SK-N-SH (cell line): ENCODE results near the gene SPTBN1. TPM values are rescaled to one million over a fixed set of nuclear protein-coding genes. Genes with fewer than 3 reads are reported as not detected.

Experiments used
- CTCF ChIA-PET: fragments of 300-600, 350-600 bp; formaldehyde crosslinking; extraction: SDS; loops from one replicate; lab custom pipeline; 2021; lab: Yijun Ruan, JAX
- POLR2A ChIA-PET: fragments of 350-600 bp; sonication (Branson Sonifier 250); formaldehyde crosslinking; extraction: SDS; loops from one replicate; lab custom pipeline; 2020; ENCODE audit warnings: antibody characterized with exemption, inconsistent platforms; lab: Yijun Ruan, JAX
- DNase-seq: peaks from one replicate; pipeline ENCODE4 v3.0.0; 2012
- H2AFZ ChIP-seq: fragments of 200-600 bp; sonication (generic); 2 replicates; pipeline ENCODE4 v1.8.1; 2016; ENCODE audit warnings: antibody characterized with exemption, mild to moderate bottlenecking, low read depth
- H3F3A ChIP-seq: fragments of 200-600 bp; sonication (generic); replicated peaks from 2 replicates; pipeline ENCODE3; 2016; ENCODE audit warnings: antibody characterized with exemption, mild to moderate bottlenecking; ENCODE audit not compliant: insufficient read depth
- H3K27ac ChIP-seq, 2 experiments: fragments of 200-500 bp in 1 of 2; fragments of 200-600 bp in 1 of 2; sonication (Bioruptor generic) in 1 of 2; sonication (generic), shearing (Covaris generic) in 1 of 2; 2 replicates each; pipeline versions ENCODE4 v1.5.1 to v1.6.1; 2014 to 2016; ENCODE audit warnings: low read depth in 2 of 2, inconsistent platforms in 1 of 2, low read length in 1 of 2, mild to moderate bottlenecking in 1 of 2, mixed read lengths in 1 of 2
- H3K27me3 ChIP-seq: fragments of 200-600 bp; sonication (generic), shearing (Covaris generic); 2 replicates; pipeline ENCODE4 v1.6.1; 2016; ENCODE audit warnings: mixed run types; ENCODE audit not compliant: insufficient read depth
- H3K36me3 ChIP-seq, 2 experiments: fragments of 200-500 bp in 1 of 2; fragments of 200-600 bp in 1 of 2; sonication (Bioruptor generic) in 1 of 2; sonication (generic) in 1 of 2; replicated peaks in 1 of 2; 2 replicates each; pipeline versions ENCODE3 to v1.5.1; 2014 to 2016; ENCODE audit warnings: low read length in 1 of 2, mild to moderate bottlenecking in 1 of 2; ENCODE audit not compliant: insufficient read depth in 2 of 2, control insufficient read depth in 1 of 2
- H3K4me1 ChIP-seq, 2 experiments: fragments of 200-500 bp in 1 of 2; fragments of 200-600 bp in 1 of 2; sonication (Bioruptor generic) in 1 of 2; sonication (generic), shearing (Covaris generic) in 1 of 2; 2 replicates each; pipeline versions ENCODE4 v1.5.1 to v1.6.1; 2014 to 2016; ENCODE audit warnings: low read depth in 1 of 2, low read length in 1 of 2, mixed run types in 1 of 2; ENCODE audit not compliant: insufficient read depth in 2 of 2, control insufficient read depth in 1 of 2
- H3K4me2 ChIP-seq: fragments of 200-600 bp; sonication (generic), shearing (Covaris generic); 2 replicates; pipeline ENCODE4 v1.6.1; 2017; ENCODE audit warnings: mixed run types
- H3K4me3 ChIP-seq, 2 experiments: fragments of 200-500 bp in 1 of 2; fragments of 200-600 bp in 1 of 2; sonication (Bioruptor generic) in 1 of 2; sonication (generic), shearing (Covaris generic) in 1 of 2; 2 replicates each; pipeline versions ENCODE4 v1.5.1 to v1.8.1; 2014 to 2016; ENCODE audit warnings: low read depth in 2 of 2, inconsistent platforms in 1 of 2, low read length in 1 of 2, mild to moderate bottlenecking in 1 of 2, mixed read lengths in 1 of 2, moderate library complexity in 1 of 2
- H3K79me2 ChIP-seq: fragments of 200-600 bp; sonication (generic); 2 replicates; pipeline ENCODE4 v1.8.1; 2017; ENCODE audit warnings: mild to moderate bottlenecking; ENCODE audit not compliant: insufficient read depth
- H3K9ac ChIP-seq: fragments of 200-600 bp; sonication (generic); 2 replicates; pipeline ENCODE4 v1.6.1; 2017; ENCODE audit warnings: mixed run types
- H3K9me2 ChIP-seq: fragments of 200-600 bp; sonication (generic); 2 replicates; pipeline ENCODE4 v1.6.1; 2017; ENCODE audit warnings: mixed run types
- H3K9me3 ChIP-seq: fragments of 200-600 bp; sonication (generic); 2 replicates; pipeline ENCODE4 v1.6.1; 2017; ENCODE audit warnings: mixed run types, mild to moderate bottlenecking, moderate library complexity
- H4K20me1 ChIP-seq: fragments of 200-600 bp; sonication (generic); 2 replicates; pipeline ENCODE4 v1.6.1; 2017; ENCODE audit warnings: mild to moderate bottlenecking, mixed run types; ENCODE audit not compliant: insufficient read depth
- EP300 ChIP-seq, 2 experiments: IDR thresholded peaks; 2 replicates each; pipeline versions ENCODE4 v1.4.0 to v1.6.1; 2012; ENCODE audit warnings: borderline replicate concordance in 1 of 2, low read depth in 1 of 2, low read length in 1 of 2
- FOSL2 ChIP-seq: IDR thresholded peaks from 2 replicates; pipeline ENCODE4 v1.4.0; 2012; ENCODE audit warnings: low read depth, mild to moderate bottlenecking, moderate library complexity, borderline replicate concordance
- JUND ChIP-seq: IDR thresholded peaks from 2 replicates; pipeline ENCODE4 v1.4.0; 2012
- MEF2A ChIP-seq: IDR thresholded peaks from 2 replicates; pipeline ENCODE4 v1.4.0; 2012; ENCODE audit warnings: low read depth, borderline replicate concordance
- MXI1 ChIP-seq: IDR thresholded peaks from 2 replicates; pipeline ENCODE4 v1.6.1; 2012; ENCODE audit warnings: mild to moderate bottlenecking, low read depth, low read length, improper control_type of control experiment
- NFIC ChIP-seq: IDR thresholded peaks from 2 replicates; pipeline ENCODE4 v1.4.0; 2012; ENCODE audit warnings: borderline replicate concordance
- NRF1 ChIP-seq: IDR thresholded peaks from 2 replicates; pipeline ENCODE4 v1.6.1; 2012; ENCODE audit warnings: low read depth, mild to moderate bottlenecking, low read length
- RAD21 ChIP-seq: IDR thresholded peaks from 2 replicates; pipeline ENCODE4 v1.6.1; 2012; ENCODE audit warnings: mild to moderate bottlenecking, low read length
- SMC3 ChIP-seq: IDR thresholded peaks from 2 replicates; pipeline ENCODE4 v1.6.1; 2012; ENCODE audit warnings: low read depth, low read length, improper control_type of control experiment
- TCF12 ChIP-seq: IDR thresholded peaks from 2 replicates; pipeline ENCODE4 v1.4.0; 2012
- TEAD4 ChIP-seq: IDR thresholded peaks from 2 replicates; pipeline ENCODE4 v1.4.0; 2012; ENCODE audit warnings: mild to moderate bottlenecking, borderline replicate concordance; ENCODE audit not compliant: insufficient read depth
- YY1 ChIP-seq: IDR thresholded peaks from 2 replicates; pipeline ENCODE4 v1.4.0; 2012; ENCODE audit warnings: low read depth, mild to moderate bottlenecking
- WGBS: methylation state at CpG from one replicate; pipeline ENCODE4 v1.1.6; 2017; ENCODE audit warnings: low lambda C conversion rate; 5-methylcytosine and 5-hydroxymethylcytosine counted together
- polyA plus RNA-seq, 3 experiments: library from polyadenylated mRNA; depleted of rRNA; stranded (reverse); fragments of >200 nt; gene quantifications; 2 replicates each; pipeline ENCODE4 v1.2.3, GENCODE V29; 2012
- TF ChIP-seq, protein P1 (sequence below): IDR thresholded peaks from 2 replicates; pipeline ENCODE4 v1.6.1; 2012; ENCODE audit warnings: mild to moderate bottlenecking, low read depth, low read length, moderate library complexity
- TF ChIP-seq, protein P2 (sequence below): fragments of 200-600 bp; sonication (generic); IDR thresholded peaks from 2 replicates; pipeline ENCODE4 v1.6.1; 2017; ENCODE audit warnings: antibody characterized with exemption, mild to moderate bottlenecking, moderate library complexity

The SPTBN1 gene
- polyA plus RNA-seq, 1 of the 3 experiments (the other 2 are of a cell fraction), result 29.1 TPM

GRCh38 chr2:54520687-54521086, 64.6 kb downstream of the SPTBN1 start:
- Histone ChIP-seq H2AFZ (no peak overlapping the region), H3K79me2 (peaks cover 88% of the 10 kb centered on the region), H3K27me3 (no peaks in the 10 kb centered on the region), H3K9ac (no peak overlapping the region; the same call in 1 of the 2 replicates), H4K20me1 (peaks cover 35% of the 10 kb centered on the region), H3K4me3 (no peak overlapping the region), H3K4me2 (peak overlapping the region; percentile 49), H3K9me2 (no peaks in the 10 kb centered on the region), H3K9me3 (no peaks in the 10 kb centered on the region), H3K27ac (peak overlapping the region in 1 of 2 experiments; percentile 77; a peak in 2 of 4 replicates), H3K4me1 (peaks cover 3 to 34% of the 10 kb centered on the region in 2 experiments; a peak in 3 of 4 replicates), H3K36me3 (peaks cover 0 to 2% of the 10 kb centered on the region in 2 experiments), H3F3A (peaks cover 16% of the 10 kb centered on the region)
- 44% methylated on average over 3 of the region's 3 CpGs for WGBS
- CTCF ChIA-PET, result interaction anchor here (1.6 to 4.5 kb wide), 2 partner anchors 184 to 413 kb away, joined by 6 to 23 read pairs; no protein-coding TSS in a partner anchor
- TF ChIP-seq YY1 (peak; percentile 60; the same call in 1 of the 2 replicates), TEAD4 (peak; percentile 41; the same call in 1 of the 2 replicates), NRF1 (no peak), NFIC (peak; percentile 57; the same call in 1 of the 2 replicates), FOSL2 (peak; percentile 61; the same call in 1 of the 2 replicates), MEF2A (peak; percentile 19; the same call in 1 of the 2 replicates), EP300 (IDR thresholded peaks at IDR 0.05; ENCODE audit: borderline replicate concordance in 1 of 2, low read depth in 1 of 2, low read length in 1 of 2) (0 out of 4 replicates have a peak, but pooled peaks of 1 of the 2 experiments have one; percentile 13), TCF12 (peak; percentile 53), JUND (peak; percentile 56; the same call in 1 of the 2 replicates), MXI1 (no peak)
- TF ChIP-seq, protein P1, sequence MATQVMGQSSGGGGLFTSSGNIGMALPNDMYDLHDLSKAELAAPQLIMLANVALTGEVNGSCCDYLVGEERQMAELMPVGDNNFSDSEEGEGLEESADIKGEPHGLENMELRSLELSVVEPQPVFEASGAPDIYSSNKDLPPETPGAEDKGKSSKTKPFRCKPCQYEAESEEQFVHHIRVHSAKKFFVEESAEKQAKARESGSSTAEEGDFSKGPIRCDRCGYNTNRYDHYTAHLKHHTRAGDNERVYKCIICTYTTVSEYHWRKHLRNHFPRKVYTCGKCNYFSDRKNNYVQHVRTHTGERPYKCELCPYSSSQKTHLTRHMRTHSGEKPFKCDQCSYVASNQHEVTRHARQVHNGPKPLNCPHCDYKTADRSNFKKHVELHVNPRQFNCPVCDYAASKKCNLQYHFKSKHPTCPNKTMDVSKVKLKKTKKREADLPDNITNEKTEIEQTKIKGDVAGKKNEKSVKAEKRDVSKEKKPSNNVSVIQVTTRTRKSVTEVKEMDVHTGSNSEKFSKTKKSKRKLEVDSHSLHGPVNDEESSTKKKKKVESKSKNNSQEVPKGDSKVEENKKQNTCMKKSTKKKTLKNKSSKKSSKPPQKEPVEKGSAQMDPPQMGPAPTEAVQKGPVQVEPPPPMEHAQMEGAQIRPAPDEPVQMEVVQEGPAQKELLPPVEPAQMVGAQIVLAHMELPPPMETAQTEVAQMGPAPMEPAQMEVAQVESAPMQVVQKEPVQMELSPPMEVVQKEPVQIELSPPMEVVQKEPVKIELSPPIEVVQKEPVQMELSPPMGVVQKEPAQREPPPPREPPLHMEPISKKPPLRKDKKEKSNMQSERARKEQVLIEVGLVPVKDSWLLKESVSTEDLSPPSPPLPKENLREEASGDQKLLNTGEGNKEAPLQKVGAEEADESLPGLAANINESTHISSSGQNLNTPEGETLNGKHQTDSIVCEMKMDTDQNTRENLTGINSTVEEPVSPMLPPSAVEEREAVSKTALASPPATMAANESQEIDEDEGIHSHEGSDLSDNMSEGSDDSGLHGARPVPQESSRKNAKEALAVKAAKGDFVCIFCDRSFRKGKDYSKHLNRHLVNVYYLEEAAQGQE, result no peak
- POLR2A ChIA-PET, result no interaction called here
- no peak for DNase-seq

GRCh38 chr2:54522624-54523281, 66.6 kb downstream of the SPTBN1 start:
- Histone ChIP-seq H3F3A (peaks cover 16% of the 10 kb centered on the region), H3K27ac (no peak overlapping the region), H3K4me2 (no peak overlapping the region), H2AFZ (no peak overlapping the region), H3K9ac (no peak overlapping the region), H3K79me2 (peaks cover 79% of the 10 kb centered on the region), H3K4me1 (peaks cover 3 to 34% of the 10 kb centered on the region in 2 experiments; a peak in 3 of 4 replicates), H3K4me3 (no peak overlapping the region), H4K20me1 (peaks cover 35% of the 10 kb centered on the region), H3K9me2 (no peaks in the 10 kb centered on the region), H3K9me3 (no peaks in the 10 kb centered on the region), H3K27me3 (no peaks in the 10 kb centered on the region), H3K36me3 (peaks cover 16 to 23% of the 10 kb centered on the region in 2 experiments)
- peak; percentile 60 for DNase-seq
- WGBS, result 61% methylated on average over 5 of the region's 5 CpGs
- TF ChIP-seq, protein P2, sequence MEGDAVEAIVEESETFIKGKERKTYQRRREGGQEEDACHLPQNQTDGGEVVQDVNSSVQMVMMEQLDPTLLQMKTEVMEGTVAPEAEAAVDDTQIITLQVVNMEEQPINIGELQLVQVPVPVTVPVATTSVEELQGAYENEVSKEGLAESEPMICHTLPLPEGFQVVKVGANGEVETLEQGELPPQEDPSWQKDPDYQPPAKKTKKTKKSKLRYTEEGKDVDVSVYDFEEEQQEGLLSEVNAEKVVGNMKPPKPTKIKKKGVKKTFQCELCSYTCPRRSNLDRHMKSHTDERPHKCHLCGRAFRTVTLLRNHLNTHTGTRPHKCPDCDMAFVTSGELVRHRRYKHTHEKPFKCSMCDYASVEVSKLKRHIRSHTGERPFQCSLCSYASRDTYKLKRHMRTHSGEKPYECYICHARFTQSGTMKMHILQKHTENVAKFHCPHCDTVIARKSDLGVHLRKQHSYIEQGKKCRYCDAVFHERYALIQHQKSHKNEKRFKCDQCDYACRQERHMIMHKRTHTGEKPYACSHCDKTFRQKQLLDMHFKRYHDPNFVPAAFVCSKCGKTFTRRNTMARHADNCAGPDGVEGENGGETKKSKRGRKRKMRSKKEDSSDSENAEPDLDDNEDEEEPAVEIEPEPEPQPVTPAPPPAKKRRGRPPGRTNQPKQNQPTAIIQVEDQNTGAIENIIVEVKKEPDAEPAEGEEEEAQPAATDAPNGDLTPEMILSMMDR, result peak; percentile 68
- TF ChIP-seq, protein P1, result no peak
- TF ChIP-seq SMC3, result peak; percentile 70
- TF ChIP-seq RAD21, result peak; percentile 79
- ChIA-PET POLR2A (no interaction called here), CTCF (interaction anchor here (0.6 to 4.5 kb wide), 20 partner anchors 9 to 418 kb away, joined by 3 to 23 read pairs (median 4); no protein-coding TSS in a partner anchor)
